Colonic mucosa (tissue), 4 donors: ENCODE measurements around the gene PRPF4. TPM values are rescaled to one million over a fixed set of nuclear protein-coding genes. Genes with fewer than 3 reads are reported as not detected.
"Not testable (repeated sequence)": the region's sequence is repeated elsewhere in the genome, so short reads cannot be mapped to it uniquely, and the experiment has no call there.

ENCODE experiments used
- DNase-seq: peaks from one replicate; pipeline ENCODE4 v3.0.0-alpha.2; 2020
- H3K27ac ChIP-seq: fragments of 200-600 bp; one replicate; pipeline ENCODE4 v1.8.0; 2021
- H3K27me3 ChIP-seq: fragments of 200-600 bp; one replicate; pipeline ENCODE4 v1.8.0; 2021
- H3K36me3 ChIP-seq: fragments of 200-600 bp; one replicate; pipeline ENCODE4 v1.8.0; 2021
- H3K4me1 ChIP-seq: fragments of 200-600 bp; one replicate; pipeline ENCODE4 v1.8.0; 2021; ENCODE audit warnings: mild to moderate bottlenecking
- H3K4me3 ChIP-seq: fragments of 200-600 bp; one replicate; pipeline ENCODE4 v1.8.0; 2021
- H3K9ac ChIP-seq, 2 donors: one replicate each; pipeline ENCODE4 v1.7.0; 2013; ENCODE audit warnings: control low read depth in 2 of 2, low read depth in 2 of 2, low read length in 2 of 2
- H3K9me3 ChIP-seq: fragments of 200-600 bp; one replicate; pipeline ENCODE4 v1.8.0; 2021
- intact Hi-C: fragments of 100-400 bp; cut with DNase I; formaldehyde crosslinking; loops from one replicate; pipeline ENCODE4 v1.14.1; 2022
- total RNA-seq, 2 donors: library from RNA; stranded (reverse); fragmentation: NEBNext Ultra II Directional in 1 of 2; extraction: Animal tissue kit (Norgen Biotek cat#: 25700) in 1 of 2; gene quantifications; one replicate each; pipeline ENCODE4 v1.2.1, GENCODE V29; 2021
- TF ChIP-seq, protein P1 (sequence below): fragments of 200-600 bp; IDR thresholded peaks from one replicate; pipeline ENCODE4 v1.8.0; 2022; ENCODE audit warnings: antibody characterized with exemption, mild to moderate bottlenecking
- donor health status: healthy.
- donor health status: DM: no; HTN: no; CAD: no.
- donor health status: DM: no; HTN: no; CAD: no.

The PRPF4 gene
- 10 to 100 TPM; 16.0 to 25.9 TPM for total RNA-seq

- peak; percentile 98 for DNase-seq
- Histone ChIP-seq H3K27ac (peak within 1 kb of the TSS; percentile 90), H3K36me3 (peaks cover 5% of the 10 kb centered on the region), H3K27me3 (no peaks in the 10 kb centered on the region), H3K9me3 (no peaks in the 10 kb centered on the region), H3K4me1 (peaks cover 8% of the 10 kb centered on the region), H3K9ac (peak within 1 kb of the TSS; percentile 83 to 99), H3K4me3 (peak within 1 kb of the TSS; percentile 92)
- intact Hi-C loops: loop anchor here (10.0 kb wide), 1 partner anchor 379 kb away; no protein-coding TSS in a partner anchor
- TF ChIP-seq, protein P1, sequence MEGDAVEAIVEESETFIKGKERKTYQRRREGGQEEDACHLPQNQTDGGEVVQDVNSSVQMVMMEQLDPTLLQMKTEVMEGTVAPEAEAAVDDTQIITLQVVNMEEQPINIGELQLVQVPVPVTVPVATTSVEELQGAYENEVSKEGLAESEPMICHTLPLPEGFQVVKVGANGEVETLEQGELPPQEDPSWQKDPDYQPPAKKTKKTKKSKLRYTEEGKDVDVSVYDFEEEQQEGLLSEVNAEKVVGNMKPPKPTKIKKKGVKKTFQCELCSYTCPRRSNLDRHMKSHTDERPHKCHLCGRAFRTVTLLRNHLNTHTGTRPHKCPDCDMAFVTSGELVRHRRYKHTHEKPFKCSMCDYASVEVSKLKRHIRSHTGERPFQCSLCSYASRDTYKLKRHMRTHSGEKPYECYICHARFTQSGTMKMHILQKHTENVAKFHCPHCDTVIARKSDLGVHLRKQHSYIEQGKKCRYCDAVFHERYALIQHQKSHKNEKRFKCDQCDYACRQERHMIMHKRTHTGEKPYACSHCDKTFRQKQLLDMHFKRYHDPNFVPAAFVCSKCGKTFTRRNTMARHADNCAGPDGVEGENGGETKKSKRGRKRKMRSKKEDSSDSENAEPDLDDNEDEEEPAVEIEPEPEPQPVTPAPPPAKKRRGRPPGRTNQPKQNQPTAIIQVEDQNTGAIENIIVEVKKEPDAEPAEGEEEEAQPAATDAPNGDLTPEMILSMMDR: no peak
Observed at GRCh38 chr9:113275157-113276131, at the start of gene PRPF4, which contains the start of gene CDC26. Gene PRPF4, plus strand, starts transcription at chr9:113275658. Its CDS starts 86 bp downstream, at chr9:113275744. Gene CDC26, minus strand, starts transcription at chr9:113275572. Its CDS starts 3,065 bp downstream, at chr9:113272507.

DNA sequence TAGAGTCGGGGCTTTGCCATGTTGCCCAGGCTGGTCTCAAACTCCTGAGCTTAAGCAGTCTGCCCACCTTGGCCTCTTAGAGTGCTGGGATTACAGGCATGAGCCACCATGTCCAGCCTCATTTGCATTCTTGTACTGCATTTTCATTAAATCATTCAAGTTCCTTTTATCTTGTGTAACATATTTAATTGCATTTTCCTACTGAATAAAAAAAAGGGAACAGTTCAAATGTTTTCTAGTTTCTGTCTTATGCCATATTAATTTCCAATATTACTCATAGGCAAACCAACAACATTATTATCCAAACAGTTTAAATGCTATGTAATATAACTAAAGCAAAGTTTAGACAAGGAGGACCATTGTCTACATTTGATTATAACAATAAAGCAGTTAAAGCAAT, 48.0 kb upstream of the PRPF4 start:
- intact Hi-C loops: no loop called here
- no peaks in the 10 kb centered on the region for H3K36me3 ChIP-seq
- H3K9me3 ChIP-seq: no peaks in the 10 kb centered on the region
- no peak overlapping the region for H3K9ac ChIP-seq
- no peak overlapping the region for H3K4me3 ChIP-seq
- TF ChIP-seq, protein P1: no peak
- no peaks in the 10 kb centered on the region for H3K4me1 ChIP-seq
- DNase-seq: no peak
- no peaks in the 10 kb centered on the region for H3K27me3 ChIP-seq
- H3K27ac ChIP-seq: no peak overlapping the region

- no peak overlapping the region for H3K27ac ChIP-seq
- no peak for DNase-seq
- no peaks in the 10 kb centered on the region for H3K9me3 ChIP-seq
- no peak overlapping the region for H3K4me3 ChIP-seq
- no peak overlapping the region for H3K9ac ChIP-seq
- no peaks in the 10 kb centered on the region for H3K27me3 ChIP-seq
- intact Hi-C loops: no loop called here
- H3K4me1 ChIP-seq: no peaks in the 10 kb centered on the region
- TF ChIP-seq, protein P1: no peak
- no peaks in the 10 kb centered on the region for H3K36me3 ChIP-seq
Observed at GRCh38 chr9:113228130-113228665, 47.3 kb upstream of the PRPF4 start.

GRCh38 chr9:113231701-113232100, 43.8 kb upstream of the PRPF4 start:
- intact Hi-C loops: no loop called here
- Histone ChIP-seq H3K27me3 (no peaks in the 10 kb centered on the region), H3K9me3 (no peaks in the 10 kb centered on the region), H3K9ac (no peak overlapping the region), H3K27ac (no peak overlapping the region), H3K36me3 (no peaks in the 10 kb centered on the region), H3K4me3 (no peak overlapping the region), H3K4me1 (no peaks in the 10 kb centered on the region)
- no peak for DNase-seq
- TF ChIP-seq, protein P1: no peak

DNA sequence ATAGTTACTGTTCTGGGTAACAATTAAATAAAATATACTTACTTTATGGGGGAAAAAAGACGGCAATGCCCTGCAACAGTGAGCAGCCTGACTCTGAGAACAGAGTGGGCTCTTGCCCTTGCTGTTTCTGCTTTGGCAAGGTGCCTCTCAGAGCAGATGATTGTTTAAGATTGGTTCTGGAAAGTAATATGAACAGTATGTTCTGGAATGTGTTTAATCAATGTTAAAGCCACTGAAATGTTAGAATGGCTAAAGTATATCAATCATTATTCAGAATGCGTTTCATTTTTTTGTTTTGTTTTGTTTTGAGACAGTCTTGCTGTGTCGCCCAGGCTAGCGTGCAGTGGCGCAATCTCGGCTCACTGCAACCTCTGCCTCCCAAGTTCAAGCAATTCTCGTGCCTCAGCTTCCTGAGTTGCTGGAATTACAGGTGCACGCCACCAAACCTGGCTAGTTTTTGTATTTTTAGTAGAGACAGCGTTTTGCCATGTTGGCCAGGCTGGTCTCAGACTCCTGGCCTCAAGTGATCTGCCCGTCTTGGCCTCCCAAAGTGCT, 39.7 kb upstream of the PRPF4 start:
- DNase-seq, H3K36me3 ChIP-seq, H3K27ac ChIP-seq, H3K4me3 ChIP-seq, H3K4me1 ChIP-seq, H3K27me3 ChIP-seq, H3K9me3 ChIP-seq, intact Hi-C loops, H3K9ac ChIP-seq: not testable (repeated sequence)
